GM19025 (cell line): Measurements from ENCODE around the gene DOCK4.

Source experiments
- ATAC-seq: cut with Tn5 transposase; IDR thresholded peaks from one replicate; pipeline ENCODE4 v1.9.1; 2021; ENCODE audit warnings: mild to moderate bottlenecking, low read depth, moderate library complexity; ENCODE audit not compliant: unreplicated experiment

The DOCK4 gene

GRCh38 chr7:111986601-111987000 is 219.6 kb downstream of the DOCK4 start:
- no peak for ATAC-seq

- ATAC-seq = no peak
These were observed 220.4 kb downstream of the DOCK4 start for GRCh38 chr7:111985798-111986197.

DNA sequence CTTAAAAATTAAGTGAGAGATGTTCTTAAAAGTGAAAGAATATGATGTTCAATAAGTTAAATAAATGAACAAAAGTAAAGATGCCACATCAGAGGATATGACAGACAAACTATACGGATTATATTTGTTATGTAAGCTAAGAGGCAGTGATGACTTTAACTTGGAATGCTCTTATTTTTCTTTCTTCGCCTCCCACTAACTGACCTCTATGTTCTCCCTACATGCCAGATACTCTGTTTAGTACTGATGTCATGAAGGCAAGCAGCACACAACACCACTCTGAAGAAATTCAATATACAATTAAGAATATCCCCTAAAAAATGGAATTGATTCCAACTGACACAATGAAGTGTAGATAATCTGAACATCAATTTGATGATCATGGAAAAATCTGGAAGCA is 223.4 kb downstream of the DOCK4 start:
- no peak for ATAC-seq

DNA sequence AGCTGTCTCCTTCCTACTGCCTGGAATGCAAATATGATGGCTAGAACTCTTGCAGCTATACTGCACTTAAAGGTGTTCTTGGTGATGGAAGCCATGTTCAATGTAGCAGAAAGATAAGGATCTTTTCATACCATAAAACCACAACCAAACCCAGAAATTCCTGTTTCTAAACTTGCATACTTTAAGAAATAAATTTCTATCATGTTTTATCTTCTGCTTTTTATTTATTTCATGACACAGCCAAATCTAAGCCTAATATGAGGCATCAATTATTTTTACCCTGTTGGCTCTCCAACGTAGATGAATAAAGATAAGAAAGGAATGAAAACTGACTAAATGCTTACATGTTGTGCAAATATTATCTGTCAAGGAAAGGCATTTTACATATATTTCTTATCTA is 224.1 kb downstream of the DOCK4 start:
- ATAC-seq = no peak

- no peak for ATAC-seq
These were observed 225.5 kb downstream of the DOCK4 start for GRCh38 chr7:111980725-111981124.

GRCh38 chr7:111975346-111975745 is 230.9 kb downstream of the DOCK4 start:
- ATAC-seq = no peak

DNA sequence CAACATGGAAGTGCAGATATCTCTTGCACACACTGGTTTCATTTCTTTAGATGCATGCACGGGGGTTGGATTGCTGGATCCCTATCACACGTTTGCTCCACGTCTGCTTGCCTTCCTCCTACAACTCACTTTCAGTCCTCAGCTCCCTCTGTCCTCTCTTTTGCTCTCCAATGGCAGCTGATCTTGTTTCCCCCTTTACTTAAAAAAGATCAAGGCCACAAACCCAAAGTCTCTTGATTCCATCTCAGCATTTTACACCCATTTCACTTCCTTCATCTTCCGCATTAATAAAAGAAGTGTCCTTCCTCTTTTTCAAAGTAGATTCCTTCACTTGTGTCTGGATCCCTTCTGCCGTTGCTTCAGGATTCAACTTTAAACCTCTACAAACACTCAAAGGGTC is 245.2 kb downstream of the DOCK4 start:
- ATAC-seq = no peak

GRCh38 chr7:111958896-111959295 is 247.3 kb downstream of the DOCK4 start:
- no peak for ATAC-seq

DNA sequence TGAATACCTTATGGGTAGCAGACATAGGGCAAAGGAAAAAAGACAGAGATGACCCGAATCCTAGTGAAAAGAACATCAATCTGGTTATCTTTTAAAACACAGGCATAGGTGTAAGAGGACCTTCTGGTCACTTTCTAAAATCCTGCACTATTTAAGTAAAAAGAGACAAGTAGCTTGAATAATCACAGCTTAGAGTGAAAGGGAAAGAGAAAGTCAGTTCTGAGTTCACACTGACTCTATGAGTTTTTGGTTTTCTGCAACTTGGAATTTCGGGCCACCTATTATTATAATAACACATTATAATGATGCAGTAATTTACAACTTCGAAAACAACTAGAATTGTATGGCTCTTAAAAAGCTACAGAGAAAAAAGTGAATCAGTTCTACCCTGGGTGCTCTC is 247.8 kb downstream of the DOCK4 start:
- ATAC-seq = no peak

GRCh38 chr7:111955616-111956015 is 250.6 kb downstream of the DOCK4 start:
- no peak for ATAC-seq

DNA sequence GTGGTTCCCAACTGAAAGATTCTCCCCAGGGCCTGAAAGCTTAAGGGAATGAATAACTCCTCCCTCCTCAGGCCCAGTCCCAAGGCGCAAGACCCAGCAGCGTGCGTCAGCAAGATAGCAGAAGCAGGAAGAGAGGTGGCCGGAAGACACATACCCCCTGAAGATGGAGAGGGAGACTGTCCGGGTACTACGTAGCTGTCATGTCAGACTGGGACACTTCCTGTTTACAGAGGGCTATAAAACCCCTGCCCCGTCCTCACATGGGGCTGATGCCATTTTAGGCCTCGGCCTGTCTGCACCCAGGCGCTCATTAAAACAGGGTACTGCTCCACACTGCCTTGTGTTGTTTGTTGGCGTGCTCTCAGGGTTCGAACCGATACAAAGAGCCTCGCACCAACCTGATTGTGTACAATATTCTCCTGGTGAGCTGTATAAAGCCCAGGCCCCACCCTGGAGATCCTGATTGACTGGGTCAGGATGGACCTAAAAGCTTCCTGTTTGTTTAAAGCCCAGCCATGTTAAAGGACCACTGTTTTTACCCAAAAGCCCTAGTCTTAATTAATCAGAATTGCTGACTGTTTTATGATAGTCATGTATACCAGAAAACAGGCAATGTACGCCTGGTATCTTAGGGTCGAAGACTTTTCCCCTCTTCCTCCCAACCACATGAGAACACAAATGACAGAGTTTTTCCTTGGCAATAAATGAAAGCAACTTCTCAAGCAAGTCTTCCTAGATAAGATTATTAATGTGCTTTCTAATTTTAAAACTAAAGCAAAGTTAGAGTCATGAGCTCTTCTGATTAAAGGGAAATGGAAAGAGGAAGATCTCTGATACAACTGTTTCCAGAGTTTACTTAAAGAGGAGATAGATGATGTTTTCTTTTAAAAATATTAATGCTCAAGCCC is 251.5 kb downstream of the DOCK4 start:
- no peak for ATAC-seq

- ATAC-seq = no peak
These were observed 252.1 kb downstream of the DOCK4 start for GRCh38 chr7:111954056-111954455.

GRCh38 chr7:111953611-111954010 is 252.6 kb downstream of the DOCK4 start:
- no peak for ATAC-seq

DNA sequence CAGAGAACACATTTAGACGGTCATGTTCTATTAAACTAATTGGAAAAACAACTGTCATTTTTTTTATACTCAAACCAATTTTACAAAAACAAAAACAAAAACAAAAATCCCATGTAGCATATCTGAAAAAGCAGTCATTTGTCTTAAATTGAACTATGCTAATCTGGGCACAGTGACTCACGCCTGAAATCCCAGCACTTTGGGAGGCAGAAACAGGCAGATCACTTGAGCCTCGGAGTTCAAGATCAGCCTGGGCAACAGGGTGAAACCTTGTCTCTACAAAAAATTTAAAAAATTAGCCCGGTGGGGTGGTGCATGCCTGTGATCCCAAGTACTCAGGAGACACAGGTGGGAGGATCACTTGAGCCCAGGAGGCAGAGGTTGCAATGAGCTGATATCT is 253.4 kb downstream of the DOCK4 start:
- ATAC-seq = no peak

DNA sequence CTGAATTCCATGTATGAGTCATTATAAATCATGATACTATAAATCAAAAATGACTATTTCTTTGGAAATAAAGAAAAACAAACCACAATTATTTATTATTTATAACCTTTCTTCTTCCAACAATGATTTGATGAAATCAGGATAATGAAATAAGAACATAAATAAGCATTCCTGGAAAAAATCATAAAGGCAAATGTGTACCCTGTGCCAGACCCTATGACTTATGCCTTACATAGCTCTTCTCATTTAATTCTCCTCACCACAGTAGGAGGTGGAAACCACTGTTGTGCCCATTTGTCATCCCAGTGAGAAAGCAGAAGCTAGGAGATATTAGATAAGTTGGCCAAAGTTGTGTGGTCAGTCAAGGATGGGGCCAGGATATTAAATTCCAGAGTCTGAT is 255.1 kb downstream of the DOCK4 start:
- no peak for ATAC-seq

DNA sequence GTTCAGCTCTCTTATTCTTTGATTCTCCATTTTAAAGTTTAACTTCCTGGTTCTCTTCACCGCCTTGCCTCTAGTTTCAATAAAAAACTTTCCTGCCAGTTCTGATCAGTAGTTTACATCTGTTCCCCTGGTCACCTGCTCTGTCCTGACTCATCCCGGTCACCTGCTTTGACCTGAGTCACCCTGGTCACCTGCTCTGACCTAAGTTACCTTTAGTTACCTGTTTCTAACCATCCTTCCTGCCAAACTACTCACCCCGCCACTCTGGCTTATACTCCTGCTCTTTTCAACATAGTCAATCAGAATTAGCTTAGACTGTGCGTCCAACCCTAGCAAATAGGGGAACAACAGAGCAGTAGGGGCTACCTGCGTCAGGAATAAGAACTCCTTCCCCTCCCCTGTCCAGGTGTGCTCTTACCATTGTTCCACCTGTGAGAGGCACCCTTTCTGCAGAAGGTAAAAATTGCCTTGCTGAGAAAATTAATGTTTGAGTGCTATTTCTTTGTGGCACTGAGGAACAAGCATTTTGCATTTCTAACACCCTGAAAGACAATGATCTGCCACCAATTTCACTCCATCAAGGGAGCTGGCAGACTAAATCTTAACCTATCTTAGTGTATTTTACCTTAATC is 263.6 kb downstream of the DOCK4 start:
- no peak for ATAC-seq

DNA sequence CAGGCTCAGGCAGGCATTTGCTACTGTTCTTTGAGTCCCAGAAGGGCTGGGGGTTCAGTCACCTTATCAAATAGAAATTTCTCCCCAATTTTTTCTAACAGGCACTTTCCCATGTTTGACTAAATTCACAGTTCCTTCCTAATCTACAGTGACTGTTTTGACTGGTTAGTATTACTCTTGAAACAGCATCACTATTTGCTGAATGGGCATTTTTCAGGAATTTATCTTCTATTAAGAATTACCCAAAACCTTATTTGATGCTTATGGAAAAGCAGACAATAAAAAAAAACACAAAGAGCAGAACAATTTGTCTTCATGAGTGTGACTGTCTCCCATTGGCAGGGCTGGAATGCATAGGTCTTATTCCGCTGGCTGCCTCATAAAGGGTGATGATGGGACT is 269.0 kb downstream of the DOCK4 start:
- ATAC-seq = no peak

DNA sequence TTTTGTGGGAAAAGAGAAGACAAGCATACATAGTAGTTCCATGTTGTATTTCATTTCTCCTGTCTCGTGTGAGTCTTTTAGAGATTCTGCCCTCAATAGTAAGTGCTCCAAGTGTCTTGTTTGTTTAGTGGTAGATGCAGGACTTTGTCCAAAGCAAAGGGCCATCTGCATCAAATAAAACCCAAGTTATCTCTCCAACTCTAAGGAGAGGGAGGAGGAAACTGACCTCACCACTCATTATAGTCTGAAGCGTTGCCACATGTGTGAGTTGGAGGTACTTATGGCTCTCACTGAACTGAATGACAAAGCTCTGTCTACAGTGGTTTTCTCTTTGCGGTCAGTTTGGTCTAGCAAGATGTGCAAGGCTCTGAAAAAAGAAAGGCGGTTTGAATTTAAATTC is 272.6 kb downstream of the DOCK4 start:
- ATAC-seq = no peak

GRCh38 chr7:111931958-111932357 is 274.2 kb downstream of the DOCK4 start:
- ATAC-seq = no peak

- ATAC-seq = no peak
These were observed 275.1 kb downstream of the DOCK4 start for GRCh38 chr7:111931016-111931517.

- ATAC-seq = no peak
These were observed 276.9 kb downstream of the DOCK4 start for GRCh38 chr7:111929264-111929663.
